LNCAP (cell line): Measurements from ENCODE around the gene GRM3.

Experiments used
- TF ChIP-seq, protein P1 (sequence below): fragments of 450-650 bp; IDR thresholded peaks from 2 replicates; pipeline ENCODE4 v1.5.1; 2017; ENCODE audit warnings: mild to moderate bottlenecking

Gene GRM3

GRCh38 chr7:86645676-86646276, 2.1 kb downstream of the GRM3 start:
- TF ChIP-seq, protein P1, sequence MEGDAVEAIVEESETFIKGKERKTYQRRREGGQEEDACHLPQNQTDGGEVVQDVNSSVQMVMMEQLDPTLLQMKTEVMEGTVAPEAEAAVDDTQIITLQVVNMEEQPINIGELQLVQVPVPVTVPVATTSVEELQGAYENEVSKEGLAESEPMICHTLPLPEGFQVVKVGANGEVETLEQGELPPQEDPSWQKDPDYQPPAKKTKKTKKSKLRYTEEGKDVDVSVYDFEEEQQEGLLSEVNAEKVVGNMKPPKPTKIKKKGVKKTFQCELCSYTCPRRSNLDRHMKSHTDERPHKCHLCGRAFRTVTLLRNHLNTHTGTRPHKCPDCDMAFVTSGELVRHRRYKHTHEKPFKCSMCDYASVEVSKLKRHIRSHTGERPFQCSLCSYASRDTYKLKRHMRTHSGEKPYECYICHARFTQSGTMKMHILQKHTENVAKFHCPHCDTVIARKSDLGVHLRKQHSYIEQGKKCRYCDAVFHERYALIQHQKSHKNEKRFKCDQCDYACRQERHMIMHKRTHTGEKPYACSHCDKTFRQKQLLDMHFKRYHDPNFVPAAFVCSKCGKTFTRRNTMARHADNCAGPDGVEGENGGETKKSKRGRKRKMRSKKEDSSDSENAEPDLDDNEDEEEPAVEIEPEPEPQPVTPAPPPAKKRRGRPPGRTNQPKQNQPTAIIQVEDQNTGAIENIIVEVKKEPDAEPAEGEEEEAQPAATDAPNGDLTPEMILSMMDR, result no peak

- TF ChIP-seq, protein P1, result no peak
These were observed 3.8 kb downstream of the GRM3 start for GRCh38 chr7:86647385-86648094.

DNA sequence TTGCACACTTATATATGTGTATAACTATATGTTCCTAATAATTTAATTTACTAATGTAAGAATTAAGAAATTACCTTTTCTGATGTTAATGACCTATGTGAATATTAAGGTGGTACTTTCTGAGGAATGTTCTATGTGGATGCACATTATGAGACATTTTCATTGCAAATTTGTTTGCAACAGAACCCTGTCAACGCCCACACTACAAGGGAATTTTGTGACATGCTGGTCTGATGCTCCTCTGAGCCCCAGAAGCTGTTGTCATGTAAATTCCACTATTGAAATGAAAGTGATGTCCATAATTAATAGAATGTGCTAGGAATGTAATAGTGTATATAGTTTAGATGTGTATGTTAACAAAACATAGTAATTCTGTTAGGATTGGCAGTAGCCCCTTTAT, 4.5 kb downstream of the GRM3 start:
- TF ChIP-seq, protein P1, result no peak

DNA sequence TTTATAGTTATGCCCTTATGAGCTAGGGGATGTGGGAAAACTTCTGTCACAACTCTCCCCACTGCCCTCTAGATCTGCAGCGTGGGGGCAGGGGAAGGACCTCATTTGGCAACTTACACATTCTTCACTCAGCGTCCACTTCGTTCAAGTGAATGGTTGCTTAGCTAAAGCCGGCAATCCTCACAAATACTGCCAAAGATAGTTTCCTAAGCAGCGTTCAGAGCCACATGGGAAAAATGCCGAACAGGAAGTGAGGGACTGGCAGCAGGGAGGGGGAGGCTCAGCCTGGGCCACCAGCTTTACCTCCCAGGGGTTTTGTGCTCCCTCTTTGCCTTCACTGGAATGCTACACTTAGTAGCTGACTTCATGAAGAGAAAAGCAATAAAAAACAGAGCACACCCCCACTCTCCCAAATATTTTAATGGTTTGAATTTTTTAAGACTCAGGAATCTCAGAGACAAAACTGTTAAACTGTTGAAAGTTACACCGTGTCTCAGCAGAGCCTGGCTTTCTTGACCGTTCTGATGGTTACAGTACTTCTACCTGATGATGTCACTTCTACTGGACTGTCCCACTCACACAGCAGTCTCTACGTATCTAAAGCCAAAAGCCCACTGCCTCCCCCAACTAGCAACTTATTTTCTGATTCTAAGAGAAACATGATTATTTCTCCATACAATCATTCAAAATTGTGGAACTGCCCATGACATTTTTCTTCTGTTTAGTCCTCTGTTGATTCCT, 10.4 kb downstream of the GRM3 start:
- TF ChIP-seq, protein P1, result no peak

GRCh38 chr7:86657948-86658347, 14.2 kb downstream of the GRM3 start:
- TF ChIP-seq, protein P1, result no peak

GRCh38 chr7:86660950-86661462, 17.3 kb downstream of the GRM3 start:
- TF ChIP-seq, protein P1, result no peak

- TF ChIP-seq, protein P1, result no peak
These were observed 20.8 kb downstream of the GRM3 start for GRCh38 chr7:86664486-86664885.
